ENCODE measurements around the gene PHF23. TPM values are rescaled to one million over a fixed set of nuclear protein-coding genes. Genes with fewer than 3 reads are reported as not detected.

PHF23 gene
- total and polyA plus RNA-seq, 9 of the 15 experiments (the other 6 are each of a cell fraction or from before 2014, with no cell fraction given), result 7.4 to 87.5 (median 33.7) TPM

DNA sequence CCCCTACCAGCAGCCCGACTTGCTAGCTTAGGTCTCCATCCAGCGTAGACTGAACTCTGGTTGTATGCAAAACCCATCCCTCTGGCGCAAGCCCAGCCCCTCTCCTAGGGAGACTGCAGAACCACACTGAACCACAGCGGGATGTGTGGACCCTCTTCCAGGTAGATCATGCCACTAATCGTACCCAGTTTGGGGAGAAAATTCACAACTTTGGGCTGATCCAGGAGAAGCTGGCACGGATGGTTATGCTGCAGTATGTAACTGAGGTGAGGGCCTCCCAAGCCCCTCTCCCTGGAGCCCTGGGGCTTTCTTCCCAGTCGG lies 16.3 kb downstream of the PHF23 start (continued):
- TF ChIP-seq CCNT2 (IDR thresholded peaks at IDR 0.05; ENCODE audit: borderline replicate concordance, extremely low read depth, insufficient read length, low read depth, low read length), result no peak
- TF ChIP-seq MEIS2 (IDR thresholded peaks at IDR 0.05; ENCODE audit: partially characterized antibody), result no peak
- TF ChIP-seq MCM7 (IDR thresholded peaks at IDR 0.05), result no peak
- TF ChIP-seq, protein P1, sequence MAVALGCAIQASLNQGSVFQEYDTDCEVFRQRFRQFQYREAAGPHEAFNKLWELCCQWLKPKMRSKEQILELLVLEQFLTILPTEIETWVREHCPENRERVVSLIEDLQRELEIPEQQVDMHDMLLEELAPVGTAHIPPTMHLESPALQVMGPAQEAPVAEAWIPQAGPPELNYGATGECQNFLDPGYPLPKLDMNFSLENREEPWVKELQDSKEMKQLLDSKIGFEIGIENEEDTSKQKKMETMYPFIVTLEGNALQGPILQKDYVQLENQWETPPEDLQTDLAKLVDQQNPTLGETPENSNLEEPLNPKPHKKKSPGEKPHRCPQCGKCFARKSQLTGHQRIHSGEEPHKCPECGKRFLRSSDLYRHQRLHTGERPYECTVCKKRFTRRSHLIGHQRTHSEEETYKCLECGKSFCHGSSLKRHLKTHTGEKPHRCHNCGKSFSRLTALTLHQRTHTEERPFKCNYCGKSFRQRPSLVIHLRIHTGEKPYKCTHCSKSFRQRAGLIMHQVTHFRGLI (CRISPR knock-in tag; IDR thresholded peaks at IDR 0.05), result no peak
- TF ChIP-seq TEAD4 (IDR thresholded peaks at IDR 0.05; ENCODE audit: low read length), result no peak
- no peak for TF ChIP-seq TEAD4 (CRISPR knock-in tag; IDR thresholded peaks at IDR 0.05; ENCODE audit: borderline replicate concordance)
- peak; percentile 54; the same call in 1 of the 2 replicates for TF ChIP-seq POLR2AphosphoS2 (IDR thresholded peaks at IDR 0.05; ENCODE audit: low read length)
- 0 out of 2 replicates have a peak, but pooled peaks have one; percentile 48 for TF ChIP-seq SUPT5H (IDR thresholded peaks at IDR 0.05)
- TF ChIP-seq, protein P2, sequence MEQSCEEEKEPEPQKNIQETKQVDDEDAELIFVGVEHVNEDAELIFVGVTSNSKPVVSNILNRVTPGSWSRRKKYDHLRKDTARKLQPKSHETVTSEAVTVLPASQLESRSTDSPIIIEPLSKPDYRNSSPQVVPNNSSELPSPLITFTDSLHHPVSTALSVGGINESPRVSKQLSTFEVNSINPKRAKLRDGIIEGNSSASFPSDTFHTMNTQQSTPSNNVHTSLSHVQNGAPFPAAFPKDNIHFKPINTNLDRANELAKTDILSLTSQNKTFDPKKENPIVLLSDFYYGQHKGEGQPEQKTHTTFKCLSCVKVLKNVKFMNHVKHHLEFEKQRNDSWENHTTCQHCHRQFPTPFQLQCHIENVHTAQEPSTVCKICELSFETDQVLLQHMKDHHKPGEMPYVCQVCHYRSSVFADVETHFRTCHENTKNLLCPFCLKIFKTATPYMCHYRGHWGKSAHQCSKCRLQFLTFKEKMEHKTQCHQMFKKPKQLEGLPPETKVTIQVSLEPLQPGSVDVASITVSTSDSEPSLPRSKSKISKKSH (CRISPR knock-in tag; IDR thresholded peaks at IDR 0.05), result no peak
- TF ChIP-seq GABPB1 (CRISPR knock-in tag; IDR thresholded peaks at IDR 0.05), result no peak
- no peak for TF ChIP-seq NEUROD1 (IDR thresholded peaks at IDR 0.05; ENCODE audit: borderline replicate concordance, low read depth, low read length, partially characterized antibody)
- no peak for TF ChIP-seq PHB2 (IDR thresholded peaks at IDR 0.05; ENCODE audit: low read depth)
- TF ChIP-seq, protein P3, sequence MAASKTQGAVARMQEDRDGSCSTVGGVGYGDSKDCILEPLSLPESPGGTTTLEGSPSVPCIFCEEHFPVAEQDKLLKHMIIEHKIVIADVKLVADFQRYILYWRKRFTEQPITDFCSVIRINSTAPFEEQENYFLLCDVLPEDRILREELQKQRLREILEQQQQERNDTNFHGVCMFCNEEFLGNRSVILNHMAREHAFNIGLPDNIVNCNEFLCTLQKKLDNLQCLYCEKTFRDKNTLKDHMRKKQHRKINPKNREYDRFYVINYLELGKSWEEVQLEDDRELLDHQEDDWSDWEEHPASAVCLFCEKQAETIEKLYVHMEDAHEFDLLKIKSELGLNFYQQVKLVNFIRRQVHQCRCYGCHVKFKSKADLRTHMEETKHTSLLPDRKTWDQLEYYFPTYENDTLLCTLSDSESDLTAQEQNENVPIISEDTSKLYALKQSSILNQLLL (CRISPR knock-in tag; IDR thresholded peaks at IDR 0.05; ENCODE audit: borderline replicate concordance), result no peak

Data from K562 (cell line).